ENCODE measurements around the gene CSF1R. TPM values are rescaled to one million over a fixed set of nuclear protein-coding genes. Genes with fewer than 3 reads are reported as not detected.

Gene CSF1R
- total and polyA plus RNA-seq, 2 of the 4 experiments (the other 2 are of a cell fraction): 0.14 to 0.36 TPM

DNA sequence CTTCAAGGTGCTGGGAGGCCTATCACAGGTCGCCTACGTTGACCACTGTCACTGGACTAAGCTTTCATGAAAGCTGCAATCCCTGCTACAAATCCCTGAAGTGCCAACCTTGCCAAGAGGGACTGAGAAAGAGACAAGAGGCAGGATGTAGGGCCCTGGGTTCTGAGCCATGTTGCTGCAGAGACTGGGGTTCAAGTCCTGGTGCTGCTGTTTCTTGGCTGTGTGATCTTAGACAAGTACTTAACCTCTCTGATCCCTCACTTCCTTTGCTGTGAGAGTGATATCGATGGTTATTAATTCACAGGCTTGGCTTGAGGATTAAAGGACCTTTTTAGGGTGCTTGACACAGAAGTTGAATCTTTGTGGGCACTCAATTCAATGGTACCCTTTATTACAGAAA is 15.5 kb downstream of the CSF1R start:
- Histone ChIP-seq H2AFZ (replicated peaks; ENCODE audit: low read length, poor library complexity) (no peak overlapping the region), H3K4me3 (ENCODE audit: insufficient read depth, low read depth, low read length) (no peak overlapping the region), H2AK5ac (ENCODE audit: low read depth, low read length) (no peak overlapping the region), H3K4ac (ENCODE audit: low read depth, low read length) (no peak overlapping the region), H3K79me1 (ENCODE audit: low read depth in 1 of 2, low read length in 2 of 2) (no peaks in the 10 kb centered on the region; a peak in 1 of 4 replicates), H3K14ac (replicated peaks; ENCODE audit: low read depth, low read length) (no peak overlapping the region), H3K27me3 (ENCODE audit: control insufficient read depth, insufficient read depth, low read length) (peaks cover 15% of the 10 kb centered on the region), H4K5ac (ENCODE audit: low read depth, low read length) (no peak overlapping the region), H3K9ac (ENCODE audit: low read depth, low read length) (no peak overlapping the region), H4K91ac (ENCODE audit: insufficient read depth, low read depth, low read length) (no peak overlapping the region), H3K18ac (ENCODE audit: low read depth, low read length) (no peak overlapping the region), H3K23ac (ENCODE audit: low read depth, low read length) (no peak overlapping the region), H3K9me1 (ENCODE audit: insufficient read depth, low read length) (peaks cover 23% of the 10 kb centered on the region), H3K36me3 (ENCODE audit: control insufficient read depth, insufficient read depth, low read length) (no peaks in the 10 kb centered on the region), H2AK9ac (replicated peaks; ENCODE audit: low read depth, low read length, poor library complexity) (no peak overlapping the region), H3K4me1 (ENCODE audit: control insufficient read depth, insufficient read depth, low read length) (peaks cover 16% of the 10 kb centered on the region), H2BK20ac (ENCODE audit: low read depth, low read length) (no peak overlapping the region), H2BK15ac (ENCODE audit: low read depth, low read length) (no peak overlapping the region), H3K56ac (ENCODE audit: extremely low read depth, insufficient read depth, low read length) (no peak overlapping the region), H3K27ac (ENCODE audit: insufficient read depth, low read length) (no peak overlapping the region), H3K4me2 (ENCODE audit: low read depth, low read length) (no peak overlapping the region), H2BK5ac (ENCODE audit: low read depth, low read length, poor library complexity, severe bottlenecking) (no peak overlapping the region), H4K20me1 (ENCODE audit: insufficient read depth, low read length) (no peaks in the 10 kb centered on the region), H4K8ac (ENCODE audit: low read depth in 2 of 2, low read length in 2 of 2) (no peak overlapping the region), H3K9me3 (ENCODE audit: control insufficient read depth, insufficient read depth, low read length) (peaks cover 9% of the 10 kb centered on the region), H2BK120ac (ENCODE audit: low read depth, low read length) (no peak overlapping the region)
- no peak for TF ChIP-seq RFX5 (IDR thresholded peaks at IDR 0.05; ENCODE audit: low read depth, low read length)
- TF ChIP-seq CEBPB (IDR thresholded peaks at IDR 0.05; ENCODE audit: low read depth, low read length): no peak
- TF ChIP-seq, protein P1, sequence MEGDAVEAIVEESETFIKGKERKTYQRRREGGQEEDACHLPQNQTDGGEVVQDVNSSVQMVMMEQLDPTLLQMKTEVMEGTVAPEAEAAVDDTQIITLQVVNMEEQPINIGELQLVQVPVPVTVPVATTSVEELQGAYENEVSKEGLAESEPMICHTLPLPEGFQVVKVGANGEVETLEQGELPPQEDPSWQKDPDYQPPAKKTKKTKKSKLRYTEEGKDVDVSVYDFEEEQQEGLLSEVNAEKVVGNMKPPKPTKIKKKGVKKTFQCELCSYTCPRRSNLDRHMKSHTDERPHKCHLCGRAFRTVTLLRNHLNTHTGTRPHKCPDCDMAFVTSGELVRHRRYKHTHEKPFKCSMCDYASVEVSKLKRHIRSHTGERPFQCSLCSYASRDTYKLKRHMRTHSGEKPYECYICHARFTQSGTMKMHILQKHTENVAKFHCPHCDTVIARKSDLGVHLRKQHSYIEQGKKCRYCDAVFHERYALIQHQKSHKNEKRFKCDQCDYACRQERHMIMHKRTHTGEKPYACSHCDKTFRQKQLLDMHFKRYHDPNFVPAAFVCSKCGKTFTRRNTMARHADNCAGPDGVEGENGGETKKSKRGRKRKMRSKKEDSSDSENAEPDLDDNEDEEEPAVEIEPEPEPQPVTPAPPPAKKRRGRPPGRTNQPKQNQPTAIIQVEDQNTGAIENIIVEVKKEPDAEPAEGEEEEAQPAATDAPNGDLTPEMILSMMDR (conservative IDR thresholded peaks at IDR 0.05; ENCODE audit: low read depth, low read length): no peak
- TF ChIP-seq MAFK (IDR thresholded peaks at IDR 0.05; ENCODE audit: low read depth, low read length): no peak
- TF ChIP-seq CHD1 (IDR thresholded peaks at IDR 0.05; ENCODE audit: low read depth, low read length): no peak
- TF ChIP-seq, protein P2, sequence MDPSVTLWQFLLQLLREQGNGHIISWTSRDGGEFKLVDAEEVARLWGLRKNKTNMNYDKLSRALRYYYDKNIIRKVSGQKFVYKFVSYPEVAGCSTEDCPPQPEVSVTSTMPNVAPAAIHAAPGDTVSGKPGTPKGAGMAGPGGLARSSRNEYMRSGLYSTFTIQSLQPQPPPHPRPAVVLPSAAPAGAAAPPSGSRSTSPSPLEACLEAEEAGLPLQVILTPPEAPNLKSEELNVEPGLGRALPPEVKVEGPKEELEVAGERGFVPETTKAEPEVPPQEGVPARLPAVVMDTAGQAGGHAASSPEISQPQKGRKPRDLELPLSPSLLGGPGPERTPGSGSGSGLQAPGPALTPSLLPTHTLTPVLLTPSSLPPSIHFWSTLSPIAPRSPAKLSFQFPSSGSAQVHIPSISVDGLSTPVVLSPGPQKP (IDR thresholded peaks at IDR 0.05; ENCODE audit: borderline replicate concordance, low read depth, low read length): no peak
- TF ChIP-seq FOS (IDR thresholded peaks at IDR 0.05; ENCODE audit: low read depth, low read length): no peak
- TF ChIP-seq BHLHE40 (IDR thresholded peaks at IDR 0.05; ENCODE audit: low read depth, low read length): no peak
- TF ChIP-seq NFE2L2 (IDR thresholded peaks at IDR 0.05; ENCODE audit: low read depth, low read length): no peak
- no peak for TF ChIP-seq RAD21 (IDR thresholded peaks at IDR 0.05; ENCODE audit: low read length)
- no peak for TF ChIP-seq MXI1 (IDR thresholded peaks at IDR 0.05; ENCODE audit: borderline replicate concordance, low read depth, low read length)
- TF ChIP-seq MAZ (IDR thresholded peaks at IDR 0.05; ENCODE audit: borderline replicate concordance, low read depth, low read length): no peak
- TF ChIP-seq RCOR1 (IDR thresholded peaks at IDR 0.05; ENCODE audit: insufficient replicate concordance, low read length): no peak
- WGBS, 2 experiments (ENCODE audit: extremely low coverage in 2 of 2, insufficient read length in 1 of 2): no CpG with 5 or more reads among the region's 3 CpGs
- in situ Hi-C loops (cut with MboI; ENCODE audit: low sequenced_read_pairs) (no loop called here), intact Hi-C loops (cut with micrococcal nuclease) (no loop called here), dilution Hi-C loops (cut with HindIII; ENCODE audit: low sequenced_read_pairs, unreplicated experiment) (no loop called here)
- DNase-seq (no peak), ATAC-seq (ENCODE audit: low read depth) (no peak)
- ChIA-PET POLR2A (ENCODE audit: unreplicated experiment) (no interaction called here), CTCF (no interaction called here)
- no TSS peak for BruUV-seq (replicated peaks)
